ENCODE results near the gene PPP1R14B. TPM values are rescaled to one million over a fixed set of nuclear protein-coding genes. Genes with fewer than 3 reads are reported as not detected.
A peak's percentile ranks its signal among the peaks of the same experiment; 100 is the strongest.

PPP1R14B gene
- total RNA-seq, 4 donors from 2014 or later: 78.7 to 101 (median 99.0) TPM

GRCh38 chr11:64211181-64211872 lies 35.4 kb downstream of the PPP1R14B start:
- Histone ChIP-seq H3K4me1 (peaks cover 0 to 9% (median 5%) of the 10 kb centered on the region in 4 donors), H3K36me3 (peaks cover 0 to 26% (median 0%) of the 10 kb centered on the region in 3 donors), H3K4me3 (no peak overlapping the region), H3K27me3 (no peaks in the 10 kb centered on the region), H3K27ac (no peak overlapping the region), H3K9me3 (no peaks in the 10 kb centered on the region)
- TF ChIP-seq CTCF (IDR thresholded peaks at IDR 0.05): no peak
- TF ChIP-seq POLR2A (IDR thresholded peaks at IDR 0.05): no peak
- DNase-seq: no peak

DNA sequence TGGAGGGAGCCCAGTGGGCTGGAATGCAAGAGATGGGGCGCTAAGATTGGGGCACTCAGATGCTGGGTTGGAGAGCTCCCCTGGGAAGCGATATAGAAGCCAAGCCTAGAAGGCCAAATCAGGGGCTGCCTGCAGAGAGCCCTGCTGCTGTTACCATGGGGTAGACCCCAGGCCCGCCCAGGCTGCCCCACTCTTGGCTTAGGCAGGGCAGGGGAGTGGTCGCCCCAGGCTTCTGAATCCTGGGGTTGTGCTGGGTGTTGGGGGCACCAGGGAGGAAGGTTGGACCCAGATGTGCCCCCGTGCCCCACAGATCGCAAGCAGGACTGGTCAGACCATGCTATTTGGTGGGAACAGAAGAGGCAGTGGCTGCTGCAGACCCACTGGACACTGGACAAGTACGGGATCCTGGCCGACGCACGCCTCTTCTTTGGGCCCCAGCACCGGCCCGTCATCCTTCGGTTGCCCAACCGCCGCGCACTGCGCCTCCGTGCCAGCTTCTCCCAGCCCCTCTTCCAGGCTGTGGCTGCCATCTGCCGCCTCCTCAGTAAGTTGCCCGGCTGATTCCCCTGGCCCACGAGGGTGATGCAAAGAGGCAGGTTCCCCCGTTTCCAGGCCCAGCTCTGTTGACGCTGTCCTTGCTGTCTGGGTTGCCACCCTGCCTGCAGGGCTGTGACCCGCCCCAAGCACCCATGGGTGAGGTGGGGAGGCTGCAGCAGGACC lies 36.3 kb downstream of the PPP1R14B start:
- Histone ChIP-seq H3K9me3 (no peaks in the 10 kb centered on the region), H3K27ac (no peak overlapping the region), H3K27me3 (no peaks in the 10 kb centered on the region), H3K4me3 (no peak overlapping the region), H3K36me3 (peaks cover 0 to 26% (median 0%) of the 10 kb centered on the region in 3 donors), H3K4me1 (peaks cover 0 to 17% (median 13%) of the 10 kb centered on the region in 4 donors)
- TF ChIP-seq POLR2A (IDR thresholded peaks at IDR 0.05) (no peak), CTCF (IDR thresholded peaks at IDR 0.05) (no peak)
- no peak for DNase-seq

DNA sequence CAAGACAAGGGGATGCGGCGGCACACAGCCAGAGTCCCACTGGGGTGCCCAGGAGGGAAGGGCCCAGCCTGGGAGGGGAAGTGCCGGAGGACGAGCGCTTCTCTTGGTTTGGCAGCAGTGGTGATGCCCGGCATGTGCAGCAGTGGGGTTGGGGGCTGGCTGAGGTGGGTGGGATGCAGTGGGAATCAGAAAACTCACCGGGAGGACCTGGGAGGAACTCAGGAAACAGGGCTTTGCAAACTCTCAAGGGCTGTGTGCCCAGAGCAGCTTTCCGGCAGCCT lies 37.2 kb downstream of the PPP1R14B start:
- H3K4me3 ChIP-seq: no peak overlapping the region
- peaks cover 0 to 20% (median 0%) of the 10 kb centered on the region in 3 donors for H3K36me3 ChIP-seq
- peak overlapping the region in 1 of 4 donors; percentile 86 for H3K27ac ChIP-seq
- H3K9me3 ChIP-seq: no peaks in the 10 kb centered on the region
- peaks cover 0 to 27% (median 18%) of the 10 kb centered on the region in 4 donors for H3K4me1 ChIP-seq
- TF ChIP-seq CTCF (IDR thresholded peaks at IDR 0.05) (no peak), POLR2A (IDR thresholded peaks at IDR 0.05) (no peak)
- no peaks in the 10 kb centered on the region for H3K27me3 ChIP-seq
- DNase-seq: no peak

DNA sequence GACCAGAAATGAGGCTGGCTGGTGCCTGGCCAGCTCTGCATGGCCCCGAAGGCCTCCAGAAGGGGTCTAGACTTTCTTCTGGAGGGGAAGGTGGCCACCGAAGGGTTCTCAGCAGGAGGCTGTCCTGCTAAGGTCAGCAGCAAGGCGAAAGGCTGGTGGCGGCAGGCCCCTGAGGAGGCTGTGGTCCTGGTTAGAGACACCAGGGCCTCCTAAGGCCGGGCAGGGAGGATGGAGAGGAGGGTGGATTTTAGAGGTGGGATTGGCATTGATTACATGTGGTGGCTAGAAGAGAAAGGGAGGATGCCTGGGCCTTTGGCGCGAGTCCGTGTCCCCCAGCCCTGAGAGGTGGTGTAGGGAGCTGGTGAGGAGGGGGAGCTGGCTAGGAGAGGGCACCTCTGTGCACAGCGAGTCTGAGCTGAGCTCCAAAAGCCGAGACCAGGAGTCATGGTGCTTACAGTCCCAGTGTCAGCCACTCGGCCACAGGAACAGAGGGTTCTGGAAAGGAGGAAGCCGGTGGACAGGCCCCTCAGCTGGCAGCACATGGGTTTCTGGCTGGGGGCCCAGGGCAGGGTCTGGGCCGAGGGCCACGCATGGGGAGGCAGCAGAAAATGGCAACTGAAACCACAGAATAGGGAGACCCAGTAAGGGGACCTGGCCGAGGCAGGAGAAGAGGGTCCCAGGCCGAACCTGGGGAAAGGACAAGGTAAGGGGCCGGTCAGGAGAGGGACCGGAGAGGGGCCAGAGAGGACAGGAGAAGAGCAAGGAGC lies 37.8 kb downstream of the PPP1R14B start:
- no peaks in the 10 kb centered on the region for H3K27me3 ChIP-seq
- H3K9me3 ChIP-seq: no peaks in the 10 kb centered on the region
- no peak overlapping the region for H3K4me3 ChIP-seq
- H3K36me3 ChIP-seq: peaks cover 0 to 23% (median 0%) of the 10 kb centered on the region in 3 donors
- peak overlapping the region in 3 of 4 donors; percentile 81 to 86 (median 83) for H3K27ac ChIP-seq
- H3K4me1 ChIP-seq: peaks cover 0 to 32% (median 18%) of the 10 kb centered on the region in 4 donors
- DNase-seq: no peak
- TF ChIP-seq CTCF (IDR thresholded peaks at IDR 0.05) (no peak), POLR2A (IDR thresholded peaks at IDR 0.05) (no peak)

GRCh38 chr11:64208086-64208795 lies 38.5 kb downstream of the PPP1R14B start:
- H3K27me3 ChIP-seq: no peaks in the 10 kb centered on the region
- H3K27ac ChIP-seq: peak overlapping the region; percentile 81 to 86 (median 84)
- peak overlapping the region; percentile 53 to 66 (median 56) for H3K4me3 ChIP-seq
- peaks cover 0 to 33% (median 18%) of the 10 kb centered on the region in 4 donors for H3K4me1 ChIP-seq
- no peaks in the 10 kb centered on the region for H3K9me3 ChIP-seq
- no peak for DNase-seq
- TF ChIP-seq CTCF (IDR thresholded peaks at IDR 0.05): no peak
- peaks cover 0 to 31% (median 0%) of the 10 kb centered on the region in 3 donors for H3K36me3 ChIP-seq

Data from Peyer's patch (tissue), 4 donors.